GM12875 (cell line): ENCODE data around the gene BABAM2.

Experiments used
- H3K4me3 ChIP-seq: one replicate; pipeline ENCODE4 v1.5.1; 2011; ENCODE audit warnings: low read depth, low read length, control low read depth
- CTCF ChIP-seq: IDR thresholded peaks from 2 replicates; pipeline ENCODE4 v1.5.1; 2011; ENCODE audit warnings: low read depth, mild to moderate bottlenecking, control low read depth, inconsistent platforms, low read length, moderate library complexity, borderline replicate concordance; ENCODE audit not compliant: insufficient read depth

Gene BABAM2

GRCh38 chr2:28089486-28089885, 199.0 kb downstream of the BABAM2 start:
- no peak for TF ChIP-seq CTCF
- H3K4me3 ChIP-seq: no peak overlapping the region

DNA sequence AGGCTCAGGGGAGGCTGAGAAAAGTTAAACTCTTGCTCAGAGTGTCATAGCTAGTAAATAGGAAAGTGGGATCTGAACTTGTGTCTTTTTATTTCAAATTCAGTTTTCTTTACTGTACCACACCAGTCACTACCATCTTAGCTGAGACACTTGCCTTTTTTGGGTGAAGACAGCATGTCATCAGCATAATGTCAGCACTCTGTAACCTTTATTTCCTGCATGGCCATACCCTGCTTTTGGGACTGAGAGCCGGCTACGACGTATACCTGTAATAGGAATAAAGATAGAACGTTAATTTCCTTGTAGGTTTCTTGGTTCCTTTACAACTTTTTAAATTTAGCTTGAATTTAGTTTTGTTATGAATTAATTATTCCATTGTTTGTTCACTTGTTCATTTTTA, 202.8 kb downstream of the BABAM2 start:
- no peak for TF ChIP-seq CTCF
- H3K4me3 ChIP-seq: no peak overlapping the region

GRCh38 chr2:28093768-28094167, 203.2 kb downstream of the BABAM2 start:
- H3K4me3 ChIP-seq: no peak overlapping the region
- TF ChIP-seq CTCF: no peak

DNA sequence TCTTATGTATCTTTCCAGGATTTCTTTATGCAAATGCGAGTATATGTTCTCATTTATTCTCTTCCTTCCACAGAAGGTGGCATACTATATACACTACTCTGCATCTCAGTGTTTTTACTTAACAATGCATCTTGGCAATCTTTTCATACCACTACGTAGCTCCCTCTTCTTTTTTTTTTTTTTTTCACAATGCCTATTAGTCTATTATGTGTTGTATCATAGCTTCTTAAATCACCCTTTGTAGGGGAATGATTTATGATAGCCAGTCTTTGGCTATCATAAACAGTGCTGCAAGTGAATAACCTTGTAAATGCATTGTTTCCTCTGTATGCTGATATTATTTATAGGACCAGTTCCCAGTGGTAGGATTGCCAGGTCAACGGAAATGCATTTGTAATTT, 204.2 kb downstream of the BABAM2 start:
- no peak overlapping the region for H3K4me3 ChIP-seq
- TF ChIP-seq CTCF: no peak

GRCh38 chr2:28095622-28096021, 205.1 kb downstream of the BABAM2 start:
- no peak overlapping the region for H3K4me3 ChIP-seq
- no peak for TF ChIP-seq CTCF

GRCh38 chr2:28096421-28096820, 205.9 kb downstream of the BABAM2 start:
- H3K4me3 ChIP-seq: no peak overlapping the region
- TF ChIP-seq CTCF: no peak

DNA sequence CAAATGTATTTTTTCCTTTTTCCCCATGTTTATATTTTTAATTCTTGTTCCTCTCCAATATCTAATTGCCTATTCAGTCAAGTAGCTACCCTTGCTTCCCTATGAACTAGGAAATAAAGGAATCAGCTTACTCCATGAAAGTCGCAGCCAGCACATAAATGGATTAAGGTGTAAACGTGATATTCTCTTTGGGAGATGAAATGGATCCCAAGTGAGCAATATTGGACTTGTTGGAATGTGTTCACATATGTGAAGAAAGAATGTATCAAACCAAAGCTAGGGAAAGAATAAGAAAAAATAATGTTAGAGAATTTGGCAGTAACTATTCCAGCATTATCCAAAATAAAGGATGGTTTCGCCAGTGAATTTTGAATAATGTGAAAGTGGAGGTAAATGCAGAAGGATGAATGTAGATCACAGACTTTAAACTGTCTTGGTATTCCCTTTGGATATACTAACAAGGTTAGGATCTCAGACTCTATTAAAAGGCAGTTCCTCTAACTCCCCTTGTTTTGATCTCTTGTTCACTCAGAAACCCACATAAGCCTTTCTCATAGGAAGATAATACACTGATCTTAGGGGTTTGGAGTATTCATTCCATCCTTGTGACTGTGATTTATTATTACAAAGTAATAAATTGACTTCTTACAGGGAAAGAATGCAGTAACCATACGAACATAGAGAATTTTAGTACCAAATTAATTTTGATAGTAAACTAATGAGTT, 208.1 kb downstream of the BABAM2 start:
- no peak for TF ChIP-seq CTCF
- H3K4me3 ChIP-seq: no peak overlapping the region
